AG04450 (cell line): ENCODE measurements around the gene TMTC3. TPM values are rescaled to one million over a fixed set of nuclear protein-coding genes. Genes with fewer than 3 reads are reported as not detected.
"Not testable (repeated sequence)": the region's sequence is repeated elsewhere in the genome, so short reads cannot be mapped to it uniquely, and the experiment has no call there.

Experiments used
- CTCF ChIA-PET: fragments of 300-600, 350-600 bp; formaldehyde crosslinking; extraction: SDS; loops from one replicate; lab custom pipeline; 2022; ENCODE audit warnings: antibody characterized with exemption, inconsistent platforms; lab: Charles Lee
- POLR2A ChIA-PET: fragments of 350-600 bp; formaldehyde crosslinking; extraction: SDS; loops from one replicate; lab custom pipeline; 2021; ENCODE audit warnings: antibody characterized with exemption, inconsistent platforms; lab: Yijun Ruan, JAX
- DNase-seq: peaks from one replicate; pipeline ENCODE4 v3.0.0-alpha.2; 2011; ENCODE audit warnings: low read depth, low spot score
- H3K27ac ChIP-seq: one replicate; pipeline ENCODE4 v1.5.1; 2012; ENCODE audit warnings: low read depth, low read length, control low read depth
- H3K27me3 ChIP-seq: one replicate; pipeline ENCODE4 v1.6.0; 2012; ENCODE audit warnings: low read length; ENCODE audit not compliant: control insufficient read depth, insufficient read depth
- H3K4me3 ChIP-seq: 2 replicates; pipeline ENCODE4 v1.5.1; 2011; ENCODE audit warnings: mild to moderate bottlenecking, low read depth, low read length, control low read depth
- H3K9me3 ChIP-seq: 2 replicates; pipeline ENCODE4 v1.5.1; 2012; ENCODE audit warnings: low read length; ENCODE audit not compliant: control insufficient read depth, insufficient read depth
- CTCF ChIP-seq: IDR thresholded peaks from 2 replicates; pipeline ENCODE4 v1.5.1; 2011; ENCODE audit warnings: low read depth, low read length, control low read depth, inconsistent platforms
- polyA plus RNA-seq: library from polyadenylated mRNA; depleted of rRNA; stranded (reverse); fragments of >200 nt; gene quantifications from 2 replicates; pipeline ENCODE4 v1.2.3, GENCODE V29; 2011

Gene TMTC3
- polyA plus RNA-seq, 1 experiment, result 29.3 TPM

GRCh38 chr12:88208661-88209060, 66.6 kb downstream of the TMTC3 start:
- Histone ChIP-seq H3K4me3 (no peak overlapping the region), H3K27ac (no peak overlapping the region), H3K9me3 (peaks cover 19% of the 10 kb centered on the region; the same call in 1 of the 2 replicates), H3K27me3 (no peaks in the 10 kb centered on the region)
- ChIA-PET CTCF (no interaction called here), POLR2A (interaction anchor here (0.5 to 1.1 kb wide), 2 partner anchors 87 to 117 kb away, joined by 4 to 5 read pairs; no protein-coding TSS in a partner anchor)
- no peak for DNase-seq
- no peak for TF ChIP-seq CTCF

- CTCF ChIA-PET, DNase-seq, H3K4me3 ChIP-seq, H3K27me3 ChIP-seq, POLR2A ChIA-PET, H3K27ac ChIP-seq: not testable (repeated sequence)
- peaks cover 15% of the 10 kb centered on the region; the same call in 1 of the 2 replicates for H3K9me3 ChIP-seq
Measured at GRCh38 chr12:88210311-88210710, 68.2 kb downstream of the TMTC3 start.

GRCh38 chr12:88218293-88218692, 76.2 kb downstream of the TMTC3 start:
- ChIA-PET POLR2A (no interaction called here), CTCF (no interaction called here)
- TF ChIP-seq CTCF, result no peak
- no peak for DNase-seq
- Histone ChIP-seq H3K4me3 (no peak overlapping the region), H3K27ac (no peak overlapping the region), H3K27me3 (no peaks in the 10 kb centered on the region), H3K9me3 (peaks cover 6% of the 10 kb centered on the region; the same call in 1 of the 2 replicates)

- POLR2A ChIA-PET, result no interaction called here
- CTCF ChIA-PET, result no interaction called here
- TF ChIP-seq CTCF, result no peak
- no peak for DNase-seq
- Histone ChIP-seq H3K9me3 (peaks cover 6% of the 10 kb centered on the region; the same call in 1 of the 2 replicates), H3K27me3 (no peaks in the 10 kb centered on the region), H3K27ac (no peak overlapping the region), H3K4me3 (no peak overlapping the region)
Measured at GRCh38 chr12:88219861-88220260, 77.8 kb downstream of the TMTC3 start.

- CTCF ChIA-PET, result no interaction called here
- no peak for TF ChIP-seq CTCF
- DNase-seq, result no peak
- Histone ChIP-seq H3K9me3 (peaks cover 6% of the 10 kb centered on the region; the same call in 1 of the 2 replicates), H3K27ac (no peak overlapping the region), H3K27me3 (no peaks in the 10 kb centered on the region), H3K4me3 (no peak overlapping the region)
- POLR2A ChIA-PET, result no interaction called here
Measured at GRCh38 chr12:88223519-88223918, 81.4 kb downstream of the TMTC3 start.
